ENCODE data around the gene HBQ1.
"Not testable (repeated sequence)": the region's sequence is repeated elsewhere in the genome, so short reads cannot be mapped to it uniquely, and the experiment has no call there.

The HBQ1 gene

GRCh38 chr16:152141-153128 lies 27.8 kb upstream of the HBQ1 start, which contains the start of gene HBZ:
Gene HBZ, plus strand, starts transcription at chr16:152644. Its CDS starts 266 bp downstream, at chr16:152910.
- TF ChIP-seq, protein P1, sequence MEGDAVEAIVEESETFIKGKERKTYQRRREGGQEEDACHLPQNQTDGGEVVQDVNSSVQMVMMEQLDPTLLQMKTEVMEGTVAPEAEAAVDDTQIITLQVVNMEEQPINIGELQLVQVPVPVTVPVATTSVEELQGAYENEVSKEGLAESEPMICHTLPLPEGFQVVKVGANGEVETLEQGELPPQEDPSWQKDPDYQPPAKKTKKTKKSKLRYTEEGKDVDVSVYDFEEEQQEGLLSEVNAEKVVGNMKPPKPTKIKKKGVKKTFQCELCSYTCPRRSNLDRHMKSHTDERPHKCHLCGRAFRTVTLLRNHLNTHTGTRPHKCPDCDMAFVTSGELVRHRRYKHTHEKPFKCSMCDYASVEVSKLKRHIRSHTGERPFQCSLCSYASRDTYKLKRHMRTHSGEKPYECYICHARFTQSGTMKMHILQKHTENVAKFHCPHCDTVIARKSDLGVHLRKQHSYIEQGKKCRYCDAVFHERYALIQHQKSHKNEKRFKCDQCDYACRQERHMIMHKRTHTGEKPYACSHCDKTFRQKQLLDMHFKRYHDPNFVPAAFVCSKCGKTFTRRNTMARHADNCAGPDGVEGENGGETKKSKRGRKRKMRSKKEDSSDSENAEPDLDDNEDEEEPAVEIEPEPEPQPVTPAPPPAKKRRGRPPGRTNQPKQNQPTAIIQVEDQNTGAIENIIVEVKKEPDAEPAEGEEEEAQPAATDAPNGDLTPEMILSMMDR (IDR thresholded peaks at IDR 0.05; ENCODE audit: borderline replicate concordance, insufficient read depth, low read depth, low read length) = no peak

DNA sequence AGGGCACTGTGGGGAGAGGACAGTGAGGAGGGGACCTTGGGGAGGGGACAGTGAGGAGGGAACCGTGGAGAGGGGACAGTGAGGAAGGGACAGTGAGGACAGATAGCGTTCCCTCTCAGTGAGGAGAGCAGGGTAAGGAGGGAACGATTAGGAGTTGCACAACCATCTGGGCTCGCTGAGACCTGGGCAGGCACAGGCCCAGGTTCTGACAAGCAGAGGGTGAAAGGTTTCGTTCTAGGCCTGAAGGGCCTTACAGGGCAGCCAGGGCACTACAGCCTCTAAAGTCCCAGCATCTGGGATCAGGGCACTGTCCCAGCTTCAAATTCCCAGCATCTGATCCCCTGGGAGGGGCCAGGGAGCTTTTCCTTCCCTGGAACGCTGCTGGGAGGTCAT lies 27.1 kb upstream of the HBQ1 start:
- not testable (repeated sequence) for H3K4me3 ChIP-seq (ENCODE audit: low read depth, low read length)

More at GRCh38 chr16:152141-153128, 27.8 kb upstream of the HBQ1 start, which contains the start of gene HBZ:
- no peak within 1 kb of the TSS for H3K4me3 ChIP-seq (ENCODE audit: low read depth, low read length)

GRCh38 chr16:153550-154216 lies 26.6 kb upstream of the HBQ1 start:
- H3K4me3 ChIP-seq (ENCODE audit: low read depth, low read length) = not testable (repeated sequence)

DNA sequence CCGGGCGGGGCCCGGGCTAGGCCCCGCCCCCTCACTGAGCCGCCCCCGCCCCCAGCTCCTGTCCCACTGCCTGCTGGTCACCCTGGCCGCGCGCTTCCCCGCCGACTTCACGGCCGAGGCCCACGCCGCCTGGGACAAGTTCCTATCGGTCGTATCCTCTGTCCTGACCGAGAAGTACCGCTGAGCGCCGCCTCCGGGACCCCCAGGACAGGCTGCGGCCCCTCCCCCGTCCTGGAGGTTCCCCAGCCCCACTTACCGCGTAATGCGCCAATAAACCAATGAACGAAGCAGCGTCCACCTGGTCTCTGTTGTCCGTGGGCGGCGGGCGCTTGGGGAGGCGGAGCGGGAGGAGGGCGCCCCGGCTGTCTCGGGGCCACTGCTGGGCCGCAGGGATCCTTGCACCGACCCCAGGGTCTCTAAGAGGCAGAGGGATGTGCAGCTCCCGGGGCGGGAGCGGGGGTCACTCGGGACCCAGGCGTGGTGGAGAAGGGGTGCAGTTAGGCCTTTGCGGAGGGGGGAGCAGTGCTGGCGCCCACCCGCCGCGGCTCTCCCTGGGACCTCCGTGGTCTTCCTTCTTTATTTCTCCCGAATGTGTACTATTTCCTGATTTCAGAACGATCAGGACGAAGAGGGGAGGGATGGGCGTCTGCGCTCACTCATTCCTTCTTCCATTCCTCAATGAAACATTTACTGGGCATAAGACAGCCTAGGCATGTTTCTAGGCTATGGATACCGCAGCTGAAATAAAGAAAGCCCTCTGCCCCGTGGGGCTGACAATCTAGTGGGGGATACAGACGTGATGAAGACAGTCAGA lies 25.8 kb upstream of the HBQ1 start:
- TF ChIP-seq, protein P1 (IDR thresholded peaks at IDR 0.05; ENCODE audit: borderline replicate concordance, insufficient read depth, low read depth, low read length) = no peak
- no peak overlapping the region for H3K4me3 ChIP-seq (ENCODE audit: low read depth, low read length)

DNA sequence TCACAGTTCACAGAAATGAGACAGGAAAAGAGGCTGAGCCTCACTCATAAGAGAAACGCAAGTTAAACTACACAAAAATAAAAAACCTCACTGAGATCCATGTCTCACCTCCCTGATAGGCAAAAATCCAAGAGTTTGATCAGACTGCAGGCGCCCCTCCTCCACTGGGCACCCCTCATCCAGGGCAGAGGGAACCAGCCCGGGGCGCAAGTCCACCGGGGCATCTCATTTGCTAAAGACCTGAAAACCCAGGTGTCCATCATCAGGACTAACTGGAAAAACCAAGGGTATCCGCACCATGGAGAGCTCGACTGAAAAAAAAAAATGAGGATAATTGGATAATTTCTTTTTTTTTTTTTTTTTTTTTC lies 25.2 kb upstream of the HBQ1 start:
- TF ChIP-seq, protein P1 (IDR thresholded peaks at IDR 0.05; ENCODE audit: borderline replicate concordance, insufficient read depth, low read depth, low read length) = no peak
- H3K4me3 ChIP-seq (ENCODE audit: low read depth, low read length) = no peak overlapping the region

GRCh38 chr16:159136-159849 lies 21.0 kb upstream of the HBQ1 start:
- TF ChIP-seq, protein P1 (IDR thresholded peaks at IDR 0.05; ENCODE audit: borderline replicate concordance, insufficient read depth, low read depth, low read length) = no peak
- no peak overlapping the region for H3K4me3 ChIP-seq (ENCODE audit: low read depth, low read length)

DNA sequence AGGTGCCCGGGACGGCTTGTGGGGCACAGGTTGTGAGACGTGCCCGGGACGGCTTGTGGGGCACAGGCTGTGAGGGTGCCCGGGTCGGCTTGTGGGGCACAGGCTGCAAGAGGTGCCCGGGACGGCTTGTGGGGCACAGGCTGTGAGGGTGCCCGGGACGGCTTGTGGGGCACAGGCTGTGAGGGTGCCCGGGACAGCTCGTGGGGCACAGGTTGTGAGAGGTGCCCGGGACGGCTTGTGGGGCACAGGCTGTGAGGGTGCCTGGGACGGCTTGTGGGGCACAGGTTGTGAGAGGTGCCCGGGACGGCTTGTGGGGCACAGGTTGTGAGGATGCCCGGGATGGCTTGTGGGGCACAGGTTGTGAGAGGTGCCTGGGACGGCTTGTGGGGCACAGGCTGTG lies 20.0 kb upstream of the HBQ1 start:
- not testable (repeated sequence) for H3K4me3 ChIP-seq (ENCODE audit: low read depth, low read length)

- TF ChIP-seq, protein P1 (IDR thresholded peaks at IDR 0.05; ENCODE audit: borderline replicate concordance, insufficient read depth, low read depth, low read length) = no peak
- no peak overlapping the region for H3K4me3 ChIP-seq (ENCODE audit: low read depth, low read length)
Measured at GRCh38 chr16:160691-161190, 19.5 kb upstream of the HBQ1 start.

All from GM12875 (cell line).